Immature natural killer cell (primary cell): Measurements from ENCODE around the gene FOXN1. TPM values are rescaled to one million over a fixed set of nuclear protein-coding genes. Genes with fewer than 3 reads are reported as not detected.

Source experiments
- DNase-seq, 3 donors: peaks; one replicate each; pipeline ENCODE4 v3.0.0; 2022; ENCODE audit warnings: mixed read lengths in 1 of 3
- H3K27ac Mint-ChIP-seq, 6 donors: one replicate each; pipeline ENCODE4 v1.8.0; 2020; ENCODE audit warnings: mixed read lengths in 6 of 6, mild to moderate bottlenecking in 5 of 6, inconsistent platforms in 4 of 6, moderate library complexity in 3 of 6
- H3K27me3 Mint-ChIP-seq, 3 donors: one replicate each; pipeline ENCODE4 v1.8.0; 2020 to 2021; ENCODE audit warnings: low read depth in 3 of 3, mild to moderate bottlenecking in 3 of 3, mixed read lengths in 3 of 3, moderate library complexity in 3 of 3, inconsistent platforms in 1 of 3
- H3K36me3 Mint-ChIP-seq, 3 donors: one replicate each; pipeline ENCODE4 v1.8.0; 2020; ENCODE audit warnings: mixed read lengths in 3 of 3, inconsistent platforms in 2 of 3, mild to moderate bottlenecking in 2 of 3
- H3K4me1 Mint-ChIP-seq, 2 donors: one replicate each; pipeline ENCODE4 v1.8.0; 2020; ENCODE audit warnings: inconsistent platforms in 2 of 2, mild to moderate bottlenecking in 2 of 2, mixed read lengths in 2 of 2, moderate library complexity in 1 of 2
- H3K4me3 Mint-ChIP-seq, 5 donors: one replicate each; pipeline ENCODE4 v1.8.0; 2020; ENCODE audit warnings: mild to moderate bottlenecking in 5 of 5, mixed read lengths in 5 of 5, inconsistent platforms in 3 of 5, moderate library complexity in 3 of 5
- H3K9me3 Mint-ChIP-seq, 6 donors: one replicate each; pipeline ENCODE4 v1.8.0; 2020; ENCODE audit warnings: mild to moderate bottlenecking in 6 of 6, mixed read lengths in 6 of 6, inconsistent platforms in 4 of 6, moderate library complexity in 3 of 6
- polyA plus RNA-seq, 3 donors: library from polyadenylated mRNA; unstranded; fragments of 300-500 nt; fragmentation: Illumina TruSeq; gene quantifications; one replicate each; pipeline ENCODE4 v1.2.3, GENCODE V29; 2021

FOXN1 gene
- polyA plus RNA-seq, 3 donors from 2014 or later, result not detected

- no peak for DNase-seq
- H3K27me3 Mint-ChIP-seq, result peaks cover 0 to 3% (median 0%) of the 10 kb centered on the region in 3 donors
- H3K4me3 Mint-ChIP-seq, result no peak overlapping the region
- no peaks in the 10 kb centered on the region for H3K9me3 Mint-ChIP-seq
- no peaks in the 10 kb centered on the region for H3K4me1 Mint-ChIP-seq
- no peak overlapping the region for H3K27ac Mint-ChIP-seq
- H3K36me3 Mint-ChIP-seq, result no peaks in the 10 kb centered on the region
These were observed 6.3 kb upstream of the FOXN1 start for GRCh38 chr17:28499684-28500357.

GRCh38 chr17:28500712-28501379 is 5.3 kb upstream of the FOXN1 start:
- DNase-seq, result no peak
- Mint-ChIP-seq H3K36me3 (no peaks in the 10 kb centered on the region), H3K9me3 (no peaks in the 10 kb centered on the region), H3K27ac (no peak overlapping the region), H3K4me1 (no peaks in the 10 kb centered on the region), H3K27me3 (peaks cover 0 to 8% (median 2%) of the 10 kb centered on the region in 3 donors), H3K4me3 (no peak overlapping the region)

- Mint-ChIP-seq H3K9me3 (no peaks in the 10 kb centered on the region), H3K4me1 (no peaks in the 10 kb centered on the region), H3K27me3 (peaks cover 0 to 8% (median 2%) of the 10 kb centered on the region in 3 donors), H3K4me3 (no peak overlapping the region), H3K36me3 (no peaks in the 10 kb centered on the region), H3K27ac (no peak overlapping the region)
- no peak for DNase-seq
These were observed 4.5 kb upstream of the FOXN1 start for GRCh38 chr17:28501421-28502284.

GRCh38 chr17:28503420-28503819 is 2.7 kb upstream of the FOXN1 start:
- Mint-ChIP-seq H3K36me3 (no peaks in the 10 kb centered on the region), H3K27ac (no peak overlapping the region), H3K4me3 (no peak overlapping the region), H3K27me3 (peaks cover 0 to 8% (median 2%) of the 10 kb centered on the region in 3 donors), H3K4me1 (no peaks in the 10 kb centered on the region), H3K9me3 (no peaks in the 10 kb centered on the region)
- DNase-seq, result no peak

GRCh38 chr17:28506763-28507487 is 777 bp downstream of the FOXN1 start:
- Mint-ChIP-seq H3K4me3 (no peak overlapping the region), H3K36me3 (no peaks in the 10 kb centered on the region), H3K27me3 (peaks cover 0 to 6% (median 4%) of the 10 kb centered on the region in 3 donors), H3K27ac (no peak overlapping the region), H3K4me1 (no peaks in the 10 kb centered on the region), H3K9me3 (no peaks in the 10 kb centered on the region)
- DNase-seq, result no peak

- no peak for DNase-seq
- Mint-ChIP-seq H3K4me1 (no peaks in the 10 kb centered on the region), H3K27ac (no peak overlapping the region), H3K27me3 (peaks cover under 1 to 6% (median 4%) of the 10 kb centered on the region in 3 donors), H3K36me3 (no peaks in the 10 kb centered on the region), H3K9me3 (no peaks in the 10 kb centered on the region), H3K4me3 (no peak overlapping the region)
These were observed 1.5 kb downstream of the FOXN1 start for GRCh38 chr17:28507567-28508203.

- no peak for DNase-seq
- peaks cover 2 to 6% (median 4%) of the 10 kb centered on the region in 3 donors for H3K27me3 Mint-ChIP-seq
- H3K36me3 Mint-ChIP-seq, result no peaks in the 10 kb centered on the region
- H3K4me1 Mint-ChIP-seq, result no peaks in the 10 kb centered on the region
- H3K9me3 Mint-ChIP-seq, result no peaks in the 10 kb centered on the region
- no peak overlapping the region for H3K4me3 Mint-ChIP-seq
- no peak overlapping the region for H3K27ac Mint-ChIP-seq
These were observed 2.1 kb downstream of the FOXN1 start for GRCh38 chr17:28508211-28508724.

GRCh38 chr17:28509789-28510188 is 3.6 kb downstream of the FOXN1 start:
- Mint-ChIP-seq H3K27me3 (peaks cover 5 to 8% (median 6%) of the 10 kb centered on the region in 3 donors), H3K9me3 (no peaks in the 10 kb centered on the region), H3K36me3 (no peaks in the 10 kb centered on the region), H3K4me1 (no peaks in the 10 kb centered on the region), H3K27ac (no peak overlapping the region), H3K4me3 (no peak overlapping the region)
- DNase-seq, result no peak

- Mint-ChIP-seq H3K4me3 (no peak overlapping the region), H3K4me1 (no peaks in the 10 kb centered on the region), H3K27ac (no peak overlapping the region), H3K9me3 (no peaks in the 10 kb centered on the region), H3K36me3 (no peaks in the 10 kb centered on the region), H3K27me3 (peaks cover 0 to 5% (median 5%) of the 10 kb centered on the region in 3 donors)
- no peak for DNase-seq
These were observed 5.8 kb downstream of the FOXN1 start for GRCh38 chr17:28511858-28512461.

GRCh38 chr17:28513476-28513875 is 7.3 kb downstream of the FOXN1 start:
- H3K4me3 Mint-ChIP-seq, result no peak overlapping the region
- H3K9me3 Mint-ChIP-seq, result no peaks in the 10 kb centered on the region
- no peak for DNase-seq
- no peaks in the 10 kb centered on the region for H3K4me1 Mint-ChIP-seq
- peaks cover 0 to 5% (median 5%) of the 10 kb centered on the region in 3 donors for H3K27me3 Mint-ChIP-seq
- H3K27ac Mint-ChIP-seq, result no peak overlapping the region
- no peaks in the 10 kb centered on the region for H3K36me3 Mint-ChIP-seq

- H3K9me3 Mint-ChIP-seq, result no peaks in the 10 kb centered on the region
- H3K27me3 Mint-ChIP-seq, result peaks cover 0 to 5% (median 3%) of the 10 kb centered on the region in 3 donors
- no peak overlapping the region for H3K27ac Mint-ChIP-seq
- no peak overlapping the region for H3K4me3 Mint-ChIP-seq
- DNase-seq, result no peak
- H3K36me3 Mint-ChIP-seq, result no peaks in the 10 kb centered on the region
- H3K4me1 Mint-ChIP-seq, result no peaks in the 10 kb centered on the region
These were observed 8.4 kb downstream of the FOXN1 start for GRCh38 chr17:28514561-28515002.

- Mint-ChIP-seq H3K4me3 (no peak overlapping the region), H3K9me3 (no peaks in the 10 kb centered on the region), H3K4me1 (no peaks in the 10 kb centered on the region), H3K27me3 (peaks cover 0 to 5% (median 3%) of the 10 kb centered on the region in 3 donors), H3K27ac (no peak overlapping the region), H3K36me3 (no peaks in the 10 kb centered on the region)
- DNase-seq, result no peak
These were observed 9.4 kb downstream of the FOXN1 start for GRCh38 chr17:28515518-28515917.

- H3K36me3 Mint-ChIP-seq, result no peaks in the 10 kb centered on the region
- H3K27ac Mint-ChIP-seq, result no peak overlapping the region
- DNase-seq, result no peak
- H3K9me3 Mint-ChIP-seq, result no peaks in the 10 kb centered on the region
- H3K4me3 Mint-ChIP-seq, result no peak overlapping the region
- H3K27me3 Mint-ChIP-seq, result peaks cover 0 to 3% (median 3%) of the 10 kb centered on the region in 3 donors
- H3K4me1 Mint-ChIP-seq, result no peaks in the 10 kb centered on the region
These were observed 12.0 kb downstream of the FOXN1 start for GRCh38 chr17:28518132-28518531.
